Eye (tissue), 1 donor: ENCODE data around the gene RBP3.

Experiments
- DNase-seq: peaks from one replicate; pipeline ENCODE4 v3.0.0-alpha.2; 2015

RBP3 gene

DNA sequence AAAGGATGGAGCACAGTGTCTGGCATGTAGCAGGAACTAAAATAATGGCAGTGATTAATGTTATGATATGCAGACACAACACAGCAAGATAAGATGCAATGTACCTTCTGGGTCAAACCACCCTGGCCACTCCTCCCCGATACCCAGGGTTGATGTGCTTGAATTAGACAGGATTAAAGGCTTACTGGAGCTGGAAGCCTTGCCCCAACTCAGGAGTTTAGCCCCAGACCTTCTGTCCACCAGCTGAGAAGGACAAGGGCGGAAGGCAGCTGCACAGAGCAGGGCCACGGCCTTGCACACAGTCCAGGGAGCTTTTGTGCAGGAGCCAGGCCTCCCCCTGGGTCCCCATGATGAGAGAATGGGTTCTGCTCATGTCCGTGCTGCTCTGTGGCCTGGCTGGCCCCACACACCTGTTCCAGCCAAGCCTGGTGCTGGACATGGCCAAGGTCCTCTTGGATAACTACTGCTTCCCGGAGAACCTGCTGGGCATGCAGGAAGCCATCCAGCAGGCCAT is at the start of gene RBP3:
TSS of gene RBP3 (plus strand) at position 226 of the 514 bp plus-strand sequence. CDS start at position 348, 122 bp downstream.
- no peak for DNase-seq

DNA sequence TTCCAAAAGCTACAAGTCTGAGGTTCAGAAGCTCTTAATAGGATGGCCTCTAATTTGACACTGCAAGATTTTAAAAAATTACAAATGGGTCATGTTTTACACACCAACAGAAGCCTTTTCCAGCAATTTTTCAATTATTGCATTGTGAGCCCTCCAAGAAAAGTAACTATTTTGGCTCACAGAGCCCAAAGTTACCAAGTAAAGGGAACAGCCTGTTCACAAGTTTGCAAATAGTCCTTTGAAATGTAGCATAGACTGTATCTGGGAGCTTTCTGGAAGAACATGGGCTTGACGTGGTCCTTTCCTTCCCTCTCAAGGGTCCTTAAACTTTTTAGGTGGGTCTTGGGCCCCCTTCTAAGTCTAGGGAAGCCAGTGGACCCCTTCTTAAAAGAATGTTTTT is 49.4 kb upstream of the RBP3 start:
- DNase-seq, result no peak

DNA sequence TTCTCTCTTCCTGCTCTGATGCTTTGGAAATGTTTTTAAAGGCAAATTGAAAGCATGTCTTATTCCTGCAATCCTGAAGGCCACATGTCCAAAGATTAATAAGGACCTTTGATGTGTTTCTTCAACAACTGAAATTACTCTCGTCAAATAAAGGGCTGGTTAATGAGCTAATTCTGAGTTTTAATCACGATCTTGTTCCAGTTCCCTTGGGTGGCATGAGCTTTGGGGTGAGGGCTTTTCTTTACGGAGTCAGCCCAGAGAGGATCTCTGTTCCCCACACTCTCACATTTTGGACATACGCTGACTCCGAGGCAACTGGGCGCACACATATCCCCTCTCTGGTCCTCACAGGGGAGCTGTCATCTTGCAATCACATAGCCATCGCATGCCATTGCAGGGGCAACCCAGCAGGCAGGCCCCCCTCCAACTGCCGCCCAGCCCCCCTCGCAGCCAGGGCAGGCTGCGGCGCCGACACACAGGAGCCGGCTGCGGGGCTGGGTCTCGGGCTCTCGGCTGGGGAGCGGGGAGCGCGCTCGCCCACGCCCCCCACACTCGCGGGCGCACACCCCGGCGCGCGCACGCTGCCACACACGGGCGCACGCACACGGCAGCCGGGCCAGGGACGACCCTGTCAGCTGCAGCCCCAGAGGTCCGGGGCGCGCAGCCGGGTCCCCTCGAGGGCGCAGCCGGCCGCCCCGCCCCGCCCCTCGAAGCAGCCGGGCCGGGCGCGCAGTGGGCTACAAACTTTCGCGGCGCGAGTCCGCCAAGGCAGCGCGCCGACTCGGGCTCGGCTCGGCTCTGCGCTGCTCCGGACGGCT is 48.3 kb upstream of the RBP3 start, which contains the start of gene GDF10:
TSS of gene GDF10 (plus strand) at position 587 of the 818 bp plus-strand sequence. CDS start 455 bp downstream, outside the sequence.
- DNase-seq, result peak; percentile 61

DNA sequence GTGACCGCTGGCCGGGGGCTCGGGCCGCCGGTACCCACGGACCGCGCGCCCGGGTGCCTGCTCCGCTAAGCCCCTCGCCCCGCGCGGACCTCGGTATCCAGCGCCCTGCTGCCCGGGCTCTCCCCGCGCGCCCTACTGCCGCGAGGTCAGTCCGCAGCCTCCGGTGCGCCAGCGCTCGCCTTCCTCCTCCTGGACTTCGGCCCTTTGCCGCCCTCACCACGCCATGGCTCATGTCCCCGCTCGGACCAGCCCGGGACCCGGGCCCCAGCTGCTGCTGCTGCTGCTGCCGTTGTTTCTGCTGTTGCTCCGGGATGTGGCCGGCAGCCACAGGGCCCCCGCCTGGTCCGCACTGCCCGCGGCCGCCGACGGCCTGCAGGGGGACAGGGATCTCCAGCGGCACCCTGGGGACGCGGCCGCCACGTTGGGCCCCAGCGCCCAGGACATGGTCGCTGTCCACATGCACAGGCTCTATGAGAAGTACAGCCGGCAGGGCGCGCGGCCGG is 47.7 kb upstream of the RBP3 start:
- no peak for DNase-seq

DNA sequence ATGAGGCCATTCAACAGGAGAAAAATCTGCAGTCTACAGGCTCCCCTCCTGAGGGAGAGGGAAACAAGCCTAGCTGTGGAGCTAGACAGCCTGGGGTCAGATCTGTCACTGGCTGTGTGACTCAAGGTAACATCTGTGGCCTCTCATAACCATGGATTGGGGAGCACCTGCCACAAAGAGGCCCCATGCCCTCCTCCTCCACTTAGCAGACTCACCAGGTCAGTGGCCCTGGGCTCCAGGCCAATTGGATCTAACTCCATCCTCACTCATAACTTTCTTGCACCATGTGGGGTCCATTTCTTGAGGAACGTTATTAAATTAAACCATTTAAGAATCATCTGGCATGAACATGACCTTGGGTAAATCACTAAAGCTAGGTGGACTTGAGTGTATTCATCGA is 46.3 kb upstream of the RBP3 start:
- no peak for DNase-seq

DNA sequence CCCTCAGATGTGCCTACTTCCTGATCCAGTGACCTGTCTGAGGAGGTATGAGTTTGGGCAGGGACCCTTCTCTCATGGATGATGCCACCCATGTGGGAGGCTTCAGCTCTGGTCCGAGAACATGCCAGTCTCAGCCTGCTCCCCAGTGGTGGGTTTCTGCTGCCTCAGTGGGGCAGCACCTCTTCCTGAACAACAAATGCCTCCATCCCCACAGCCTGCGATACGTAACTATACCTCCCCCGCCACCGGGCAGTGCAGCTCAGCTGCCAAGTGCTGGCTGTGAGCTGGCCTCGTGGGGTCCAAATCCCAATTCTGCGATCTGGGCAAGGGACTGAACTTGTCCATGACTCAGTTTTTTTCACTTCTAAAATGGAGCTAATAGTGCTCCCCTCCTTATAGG is 45.1 kb upstream of the RBP3 start:
- no peak for DNase-seq

DNA sequence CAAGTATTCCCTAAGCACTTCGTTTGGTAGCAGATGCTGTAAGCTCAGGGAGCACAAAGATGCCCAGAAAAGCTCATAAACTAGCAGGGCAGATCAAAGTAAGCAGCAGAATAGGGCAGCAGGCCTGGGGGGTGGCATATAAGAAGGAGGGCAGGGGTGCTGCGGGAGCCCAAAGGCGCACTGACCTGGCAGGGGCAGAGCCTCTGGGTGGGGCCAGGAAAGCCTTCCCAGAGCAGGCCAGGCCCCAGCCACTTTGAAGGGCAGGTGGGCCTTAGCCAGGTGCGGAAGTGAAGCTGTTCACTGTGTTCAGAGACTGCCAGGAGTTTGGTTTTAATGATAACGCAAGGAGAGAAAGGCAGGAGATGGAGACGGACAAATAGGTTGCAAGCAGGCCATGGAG is 44.3 kb upstream of the RBP3 start:
- no peak for DNase-seq

DNA sequence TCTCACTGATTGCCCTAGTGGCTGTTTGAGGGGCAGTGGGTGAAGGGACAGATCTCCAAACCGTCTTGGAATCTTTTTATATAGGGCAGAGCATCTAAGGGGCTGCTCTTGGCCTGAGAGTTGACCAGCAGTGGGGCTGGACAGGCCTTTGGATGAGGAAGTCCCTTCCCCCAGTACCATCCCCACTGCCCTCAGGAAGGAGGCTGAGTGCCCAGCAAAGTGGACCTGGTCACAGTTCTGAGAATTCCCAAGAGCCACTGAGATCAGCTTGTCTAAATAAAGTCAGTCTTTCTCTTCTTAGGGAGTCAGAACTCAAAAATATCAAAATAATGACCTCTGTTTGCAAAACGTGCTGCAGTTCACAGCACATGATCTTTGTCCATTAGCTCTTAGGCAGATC is 42.6 kb upstream of the RBP3 start:
- DNase-seq, result no peak

DNA sequence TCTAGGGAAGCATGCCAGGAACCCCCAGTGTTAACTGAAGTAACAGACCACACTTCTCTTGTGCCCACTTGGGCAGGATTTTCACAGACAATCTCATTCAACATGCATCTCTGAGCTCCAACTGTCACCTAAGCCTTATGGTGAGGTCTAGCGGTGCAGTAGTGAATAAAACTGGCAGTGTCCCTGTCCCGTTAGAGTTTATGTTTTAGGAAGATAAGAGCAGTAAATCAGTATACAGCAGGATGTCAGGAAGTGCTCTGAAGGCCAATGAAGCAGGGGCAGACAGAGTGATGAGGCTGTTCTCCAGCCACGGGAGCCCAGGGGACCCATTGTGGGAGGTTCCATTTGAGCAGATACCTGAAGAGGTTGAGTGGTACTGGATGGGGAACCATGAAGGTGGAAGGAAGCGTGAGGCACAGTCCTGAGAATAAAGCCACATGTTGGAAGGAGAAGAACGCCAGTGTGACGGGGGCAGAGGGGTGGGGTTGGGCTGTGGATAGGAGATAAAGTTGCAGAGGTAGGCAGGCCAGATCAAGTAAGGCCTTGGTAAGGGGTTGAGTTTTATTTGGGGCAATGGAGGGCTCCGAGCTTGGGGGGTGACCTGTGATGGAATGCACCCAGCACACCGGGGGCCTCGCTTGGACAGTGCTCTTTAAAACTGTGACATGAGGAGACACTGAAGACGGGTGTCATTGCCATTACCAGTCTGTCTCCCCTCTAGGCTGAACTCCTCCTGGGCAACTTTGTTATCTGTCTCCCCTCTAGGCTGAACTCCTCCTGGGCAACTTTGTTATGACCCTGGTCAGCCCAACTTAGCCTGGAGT is 41.6 kb upstream of the RBP3 start:
- no peak for DNase-seq

DNA sequence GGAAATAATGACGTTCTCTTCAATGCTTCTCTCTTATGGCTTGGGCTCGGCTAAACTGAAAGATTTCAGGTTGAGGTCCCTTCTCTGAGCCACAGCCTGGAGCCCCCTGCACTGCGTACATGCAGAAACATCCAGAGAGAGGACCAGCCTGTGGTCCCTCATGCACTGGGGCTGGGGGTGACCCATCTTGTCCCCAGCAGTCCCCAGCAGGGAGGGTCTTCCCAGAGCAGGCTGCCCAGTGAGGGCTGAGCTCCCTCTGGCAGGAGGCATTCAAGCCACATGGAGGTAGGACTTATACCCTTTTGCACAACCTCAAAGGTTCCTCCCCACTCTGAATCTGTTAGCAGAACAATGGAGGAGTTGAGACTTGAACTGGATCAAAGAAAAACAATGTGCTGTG is 40.8 kb upstream of the RBP3 start:
- DNase-seq, result no peak

DNA sequence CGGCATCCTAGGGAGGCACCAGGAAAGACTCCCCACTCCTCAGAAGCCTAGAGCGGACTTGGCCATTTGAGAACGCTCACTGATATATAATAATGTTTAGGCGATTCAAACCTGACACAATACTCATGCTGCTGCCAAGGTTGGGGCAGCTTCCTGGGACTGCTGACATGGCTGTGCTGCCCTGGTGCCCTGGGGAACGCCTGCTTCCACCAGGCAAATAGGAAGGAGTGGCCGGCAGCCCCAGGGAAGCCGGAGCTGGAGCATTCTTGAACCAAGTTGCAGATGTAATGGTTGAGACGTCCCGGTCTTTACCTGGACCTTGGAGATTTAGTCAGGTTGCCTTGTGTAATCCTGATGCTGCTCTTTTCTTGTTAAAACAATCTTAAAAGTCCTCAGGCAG is 39.4 kb upstream of the RBP3 start:
- DNase-seq, result no peak

DNA sequence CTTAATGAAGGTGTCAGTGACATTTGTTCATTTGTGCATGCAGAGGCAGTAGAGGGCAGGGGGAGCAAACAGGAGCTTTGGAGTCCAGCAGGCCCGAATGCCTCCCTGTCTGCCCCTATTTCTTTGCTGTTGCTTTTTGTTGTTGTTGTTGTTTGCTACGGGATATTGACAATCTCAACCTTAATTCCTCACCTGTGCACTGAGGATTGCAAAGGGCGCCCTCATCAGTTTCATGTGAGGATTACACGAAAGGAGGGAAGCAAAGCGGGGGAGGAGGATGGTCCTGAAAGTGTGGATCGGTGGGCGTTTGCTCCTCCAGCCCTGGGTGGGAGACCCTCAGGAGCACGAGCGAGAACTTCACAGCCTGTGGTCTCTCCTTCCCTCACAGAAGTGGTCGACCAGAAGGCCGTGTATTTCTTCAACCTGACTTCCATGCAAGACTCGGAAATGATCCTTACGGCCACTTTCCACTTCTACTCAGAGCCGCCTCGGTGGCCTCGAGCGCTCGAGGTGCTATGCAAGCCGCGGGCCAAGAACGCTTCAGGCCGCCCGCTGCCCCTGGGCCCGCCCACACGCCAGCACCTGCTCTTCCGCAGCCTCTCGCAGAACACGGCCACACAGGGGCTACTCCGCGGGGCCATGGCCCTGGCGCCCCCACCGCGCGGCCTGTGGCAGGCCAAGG is 38.6 kb upstream of the RBP3 start:
- DNase-seq, result no peak

DNA sequence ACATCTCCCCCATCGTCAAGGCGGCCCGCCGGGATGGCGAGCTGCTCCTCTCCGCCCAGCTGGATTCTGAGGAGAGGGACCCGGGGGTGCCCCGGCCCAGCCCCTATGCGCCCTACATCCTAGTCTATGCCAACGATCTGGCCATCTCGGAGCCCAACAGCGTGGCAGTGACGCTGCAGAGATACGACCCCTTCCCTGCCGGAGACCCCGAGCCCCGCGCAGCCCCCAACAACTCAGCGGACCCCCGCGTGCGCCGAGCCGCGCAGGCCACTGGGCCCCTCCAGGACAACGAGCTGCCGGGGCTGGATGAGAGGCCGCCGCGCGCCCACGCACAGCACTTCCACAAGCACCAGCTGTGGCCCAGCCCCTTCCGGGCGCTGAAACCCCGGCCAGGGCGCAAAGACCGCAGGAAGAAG is 38.1 kb upstream of the RBP3 start:
- DNase-seq, result no peak

DNA sequence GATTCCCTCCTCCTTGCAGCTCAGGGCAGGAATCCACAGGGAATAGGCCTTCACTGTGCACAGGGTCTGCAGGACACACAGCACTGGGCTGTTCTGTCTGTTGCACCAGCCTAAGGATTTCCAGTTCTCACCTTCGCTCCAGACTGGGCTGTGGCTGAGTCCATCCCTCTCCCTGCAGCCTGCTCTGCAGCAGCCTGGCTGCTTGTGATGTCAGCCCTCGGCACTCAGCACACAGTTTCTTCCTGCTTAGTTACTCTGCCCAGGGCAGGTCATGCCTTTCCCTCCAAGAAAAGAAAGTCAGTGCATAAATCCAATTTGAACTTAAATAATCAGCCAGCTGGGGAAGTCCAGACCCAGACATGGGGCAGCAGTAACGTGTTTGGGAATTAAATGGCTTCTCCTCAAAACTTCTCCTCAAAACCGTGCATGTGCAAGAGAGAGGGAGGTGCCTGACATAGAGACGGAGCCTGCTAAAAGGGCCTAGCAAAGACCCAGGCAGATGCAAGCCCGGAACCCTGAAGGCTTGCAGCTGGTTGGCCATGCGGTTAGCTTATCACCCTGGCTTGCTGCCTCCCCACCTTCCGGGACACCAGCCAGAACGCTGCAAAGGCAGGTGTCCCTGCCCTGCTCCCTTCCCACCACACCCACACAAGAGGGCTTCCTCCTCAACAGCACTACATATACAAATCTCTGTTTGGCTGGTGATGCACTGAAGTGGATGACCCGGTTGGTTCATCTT is 36.8 kb upstream of the RBP3 start:
- no peak for DNase-seq

DNA sequence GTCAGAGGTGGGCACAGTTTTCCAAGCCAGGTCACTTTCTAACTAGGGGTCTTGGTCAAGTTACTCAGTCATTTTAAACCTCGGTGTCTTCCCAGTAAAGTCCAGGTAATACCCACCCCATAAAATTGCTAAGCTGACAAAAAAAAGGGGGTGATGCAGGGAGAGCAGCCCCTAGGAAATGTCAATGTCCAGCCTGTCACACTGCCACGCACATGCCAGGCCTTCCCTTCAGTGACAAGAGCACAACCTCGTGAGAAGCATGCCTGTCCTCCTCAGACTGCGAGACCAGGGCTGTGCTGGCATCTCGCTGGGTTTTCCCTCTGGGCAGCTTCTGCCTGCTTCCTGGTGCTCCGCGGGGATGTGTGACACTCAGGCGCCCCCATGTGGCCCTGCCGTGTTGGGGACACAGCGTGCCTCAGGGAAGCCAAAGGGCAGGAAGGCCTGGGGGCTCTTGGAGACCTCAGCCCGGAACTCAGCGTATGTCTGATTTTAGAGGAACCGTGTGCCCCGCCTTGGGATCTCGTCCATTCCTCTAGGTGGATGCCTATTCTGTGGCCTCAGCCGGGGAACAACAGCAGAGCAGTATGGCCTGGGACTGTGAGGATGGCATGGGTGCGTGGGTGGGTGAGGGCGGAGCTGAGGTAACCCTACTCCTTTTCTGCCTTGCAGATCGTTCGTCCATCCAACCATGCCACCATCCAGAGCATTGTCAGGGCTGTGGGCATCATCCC is 36.1 kb upstream of the RBP3 start:
- DNase-seq, result peak; percentile 89

DNA sequence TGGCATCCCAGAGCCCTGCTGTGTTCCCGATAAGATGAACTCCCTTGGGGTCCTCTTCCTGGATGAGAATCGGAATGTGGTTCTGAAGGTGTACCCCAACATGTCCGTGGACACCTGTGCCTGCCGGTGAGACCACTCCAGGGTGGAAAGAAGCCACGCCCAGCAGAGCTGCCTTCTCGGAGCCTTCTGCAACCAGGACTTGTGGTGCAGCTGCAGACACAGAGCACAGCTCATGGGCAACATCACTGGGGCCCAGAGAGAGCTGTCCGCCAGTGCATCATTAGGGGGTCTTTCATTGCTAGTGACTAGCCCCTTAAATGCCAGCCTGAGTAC is 35.5 kb upstream of the RBP3 start:
- no peak for DNase-seq

DNA sequence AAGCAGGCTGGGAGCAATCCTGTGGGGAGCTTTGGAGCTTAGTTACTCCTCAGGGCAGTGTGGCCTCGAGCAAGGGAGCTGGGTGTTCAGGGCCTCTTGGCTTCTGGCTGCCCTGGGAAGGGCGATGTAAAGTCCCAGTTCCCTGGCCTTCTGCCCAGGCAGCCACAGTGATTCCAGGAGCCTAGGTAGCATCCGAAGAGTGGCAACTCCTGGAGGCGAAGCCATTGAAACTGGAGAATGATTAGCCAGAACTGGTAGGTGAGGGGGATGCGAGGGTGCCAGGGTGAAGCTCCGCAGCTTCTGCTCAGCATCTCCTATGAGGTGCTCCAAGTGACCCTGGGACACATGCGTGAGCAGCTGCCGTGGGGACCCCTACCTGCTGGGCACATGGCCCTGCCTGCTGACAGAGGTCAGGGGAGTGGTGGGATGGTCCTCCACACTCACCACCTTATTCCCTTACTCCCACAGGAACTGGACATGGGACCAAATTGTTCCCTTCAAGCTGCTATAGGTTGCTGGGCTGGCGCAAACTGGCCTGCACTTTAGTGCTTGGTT is 33.7 kb upstream of the RBP3 start:
- DNase-seq, result no peak

DNA sequence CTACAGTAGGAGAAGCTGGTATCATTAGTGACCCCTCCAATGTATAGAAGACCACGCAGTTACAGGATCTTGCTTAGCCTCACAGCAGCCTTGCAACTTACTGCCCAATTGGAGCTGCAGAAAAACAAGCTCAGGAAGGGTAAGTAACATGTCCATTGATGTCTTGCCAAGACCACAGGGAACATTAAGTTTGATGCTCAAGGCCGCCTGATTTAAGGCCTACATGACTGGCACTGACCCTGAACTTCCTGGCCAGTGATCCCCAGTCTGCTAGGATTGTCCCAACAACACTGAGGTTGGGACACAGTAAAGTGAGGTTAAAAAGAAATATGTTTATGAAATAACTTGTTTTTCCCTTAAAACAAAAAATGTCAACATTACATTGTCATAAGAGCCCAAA is 32.7 kb upstream of the RBP3 start:
- no peak for DNase-seq

DNA sequence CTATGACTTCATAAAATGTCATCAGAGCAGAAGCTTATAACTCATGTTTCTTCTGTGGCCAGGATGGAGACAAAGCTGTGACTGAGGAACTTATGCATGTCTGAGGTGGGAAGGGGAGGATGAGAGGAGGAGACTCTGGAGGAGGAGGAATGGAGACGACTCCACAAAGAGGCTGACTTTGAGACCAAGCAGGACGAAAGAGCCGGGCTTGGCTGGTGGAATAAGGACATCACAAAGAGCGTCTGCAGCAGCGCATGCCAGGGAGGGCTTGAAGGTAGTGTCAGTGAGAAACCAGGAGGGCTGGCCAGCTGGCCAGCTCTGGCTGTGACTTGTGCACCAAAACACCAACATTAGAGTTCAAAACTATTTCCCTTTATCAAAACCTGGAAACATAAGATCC is 32.0 kb upstream of the RBP3 start:
- no peak for DNase-seq

DNA sequence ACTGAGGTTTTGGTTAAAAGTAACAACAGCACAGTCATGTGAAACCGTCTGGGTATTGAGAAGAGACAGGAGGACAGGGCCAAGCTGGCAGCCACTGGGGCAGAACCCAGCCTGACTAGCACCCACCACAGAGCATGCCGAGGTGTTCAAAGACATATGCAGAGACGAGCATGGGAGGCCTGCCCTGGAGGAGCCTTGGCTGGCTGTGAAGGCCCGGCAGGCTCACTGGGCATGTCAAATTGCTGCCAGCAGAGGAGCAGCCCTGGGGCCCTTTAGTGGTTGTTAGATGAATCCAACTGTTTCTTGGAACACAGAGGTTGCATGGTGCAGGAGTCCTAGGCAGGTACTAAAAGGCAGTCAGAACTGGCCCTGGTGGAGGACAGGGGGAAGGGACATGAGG is 30.9 kb upstream of the RBP3 start:
- no peak for DNase-seq

DNA sequence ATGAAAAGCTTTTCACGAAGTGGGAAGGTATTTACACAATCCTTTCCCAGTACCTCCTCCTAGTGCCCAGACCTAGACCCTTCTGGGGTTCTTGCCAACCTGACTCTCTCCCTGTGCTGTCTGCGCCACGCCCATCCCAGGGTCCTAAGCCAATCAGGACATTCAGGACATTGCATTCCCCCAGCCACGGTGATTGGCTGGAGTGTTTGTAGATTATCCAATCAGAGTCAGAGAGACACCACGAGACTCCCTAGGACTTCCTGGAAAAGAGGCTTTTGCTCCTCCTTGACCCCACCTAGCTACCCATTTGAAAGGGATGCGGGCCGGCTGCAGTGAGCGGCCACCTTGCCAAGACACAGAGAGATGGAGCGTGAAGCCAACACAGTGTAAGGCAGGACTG is 29.5 kb upstream of the RBP3 start:
- no peak for DNase-seq
